Activated T-cell treated with anti-CD3 and anti-CD28 coated beads, Interleukin-2, amount 50 U/mL, for 72 hours (primary cell): ENCODE measurements around the gene APBB1. TPM values are rescaled to one million over a fixed set of nuclear protein-coding genes. Genes with fewer than 3 reads are reported as not detected.
"Not testable (repeated sequence)": the region's sequence is repeated elsewhere in the genome, so short reads cannot be mapped to it uniquely, and the experiment has no call there.

Experiments
- ATAC-seq, 2 donors: fragments of 150-1000 bp; cut with Tn5 transposase; replicated peaks in 1 of 2; 2 replicates each; pipeline ENCODE4 v1.10.0; 2021; ENCODE audit warnings: moderate library complexity in 2 of 2, mild to moderate bottlenecking in 1 of 2
- DNase-seq, 2 donors: peaks; one replicate each; pipeline ENCODE4 v3.0.0; 2021 to 2022; ENCODE audit warnings: mixed read lengths in 1 of 2
- H3K27ac Mint-ChIP-seq: one replicate; pipeline ENCODE4 v1.8.0; 2022; ENCODE audit warnings: mild to moderate bottlenecking, moderate library complexity, mixed read lengths
- H3K27me3 Mint-ChIP-seq: one replicate; pipeline ENCODE4 v1.8.0; 2022; ENCODE audit warnings: low read depth, mixed read lengths
- H3K36me3 Mint-ChIP-seq, 2 donors: one replicate each; pipeline ENCODE4 v1.8.0; 2022; ENCODE audit warnings: mixed read lengths in 2 of 2, mild to moderate bottlenecking in 1 of 2; ENCODE audit not compliant: insufficient read depth in 2 of 2
- H3K4me1 Mint-ChIP-seq: one replicate; pipeline ENCODE4 v1.8.0; 2022; ENCODE audit warnings: low read depth, mixed read lengths
- H3K4me3 Mint-ChIP-seq, 2 donors: one replicate each; pipeline ENCODE4 v1.8.0; 2022; ENCODE audit warnings: mild to moderate bottlenecking in 2 of 2, mixed read lengths in 2 of 2, moderate library complexity in 2 of 2
- H3K9me3 Mint-ChIP-seq, 2 donors: one replicate each; pipeline ENCODE4 v1.8.0; 2022; ENCODE audit warnings: mixed read lengths in 2 of 2
- total RNA-seq, 2 donors: library from RNA; stranded (reverse); gene quantifications; one replicate each; pipeline ENCODE4 v1.2.3, GENCODE V29; 2022

Gene APBB1
- total RNA-seq, 2 donors from 2014 or later: 42.0 to 63.8 TPM

- H3K27ac Mint-ChIP-seq: no peak overlapping the region
- peaks cover 50% of the 10 kb centered on the region for H3K4me1 Mint-ChIP-seq
- H3K9me3 Mint-ChIP-seq: no peaks in the 10 kb centered on the region
- DNase-seq (no peak), ATAC-seq (no peak)
- H3K27me3 Mint-ChIP-seq: no peaks in the 10 kb centered on the region
- peaks cover 2 to 14% of the 10 kb centered on the region in 2 donors for H3K36me3 Mint-ChIP-seq
- no peak overlapping the region for H3K4me3 Mint-ChIP-seq
Observed at GRCh38 chr11:6395470-6396060, 23.3 kb downstream of the APBB1 start.

- Mint-ChIP-seq H3K4me3 (no peak overlapping the region), H3K27me3 (no peaks in the 10 kb centered on the region), H3K9me3 (no peaks in the 10 kb centered on the region), H3K27ac (no peak overlapping the region), H3K36me3 (peaks cover 2 to 10% of the 10 kb centered on the region in 2 donors), H3K4me1 (peaks cover 60% of the 10 kb centered on the region)
- no peak for ATAC-seq
- DNase-seq: no peak
Observed at GRCh38 chr11:6393989-6394670, 24.8 kb downstream of the APBB1 start.

- H3K27me3 Mint-ChIP-seq, DNase-seq, ATAC-seq, H3K36me3 Mint-ChIP-seq, H3K27ac Mint-ChIP-seq, H3K9me3 Mint-ChIP-seq: not testable (repeated sequence)
- H3K4me3 Mint-ChIP-seq: peak overlapping the region; percentile 49 to 96
- peaks cover 68% of the 10 kb centered on the region for H3K4me1 Mint-ChIP-seq
Observed at GRCh38 chr11:6392251-6392650, 26.6 kb downstream of the APBB1 start.

- Mint-ChIP-seq H3K4me3 (peak overlapping the region; percentile 90 to 96), H3K27me3 (no peaks in the 10 kb centered on the region), H3K4me1 (peaks cover 62% of the 10 kb centered on the region), H3K9me3 (no peaks in the 10 kb centered on the region), H3K27ac (no peak overlapping the region), H3K36me3 (peaks cover 2 to 6% of the 10 kb centered on the region in 2 donors)
- no peak for DNase-seq
- no peak for ATAC-seq
Observed at GRCh38 chr11:6391537-6392134, 27.3 kb downstream of the APBB1 start.

- DNase-seq (no peak), ATAC-seq (no peak)
- Mint-ChIP-seq H3K4me3 (peak overlapping the region; percentile 90 to 96), H3K27me3 (no peaks in the 10 kb centered on the region), H3K36me3 (peaks cover 2 to 6% of the 10 kb centered on the region in 2 donors), H3K4me1 (peaks cover 55% of the 10 kb centered on the region), H3K9me3 (no peaks in the 10 kb centered on the region), H3K27ac (no peak overlapping the region)
Observed at GRCh38 chr11:6390718-6391469, 28.0 kb downstream of the APBB1 start.

- Mint-ChIP-seq H3K27me3 (no peaks in the 10 kb centered on the region), H3K9me3 (no peaks in the 10 kb centered on the region), H3K4me3 (peak within 1 kb of the TSS; percentile 90 to 96), H3K27ac (peak within 1 kb of the TSS; percentile 86), H3K4me1 (peaks cover 61% of the 10 kb centered on the region), H3K36me3 (peaks cover 2 to 6% of the 10 kb centered on the region in 2 donors)
- DNase-seq (peak; percentile 94), ATAC-seq (peak; percentile 89 to 90)
Observed at GRCh38 chr11:6389905-6390717, 28.8 kb downstream of the APBB1 start, which contains the start of gene SMPD1. TSS of gene SMPD1 (plus strand) at chr11:6390474. CDS start at chr11:6390599, 125 bp downstream.

- no peak for DNase-seq
- no peak for ATAC-seq
- Mint-ChIP-seq H3K27me3 (no peaks in the 10 kb centered on the region), H3K27ac (peak overlapping the region; percentile 75), H3K4me1 (peaks cover 57% of the 10 kb centered on the region), H3K9me3 (no peaks in the 10 kb centered on the region), H3K36me3 (peaks cover 2 to 6% of the 10 kb centered on the region in 2 donors), H3K4me3 (peak overlapping the region; percentile 90 to 96)
Observed at GRCh38 chr11:6388748-6389147, 30.1 kb downstream of the APBB1 start.

GRCh38 chr11:6387811-6388599, 30.9 kb downstream of the APBB1 start:
- no peaks in the 10 kb centered on the region for H3K9me3 Mint-ChIP-seq
- DNase-seq (no peak), ATAC-seq (no peak)
- peak overlapping the region; percentile 14 for H3K27ac Mint-ChIP-seq
- no peaks in the 10 kb centered on the region for H3K27me3 Mint-ChIP-seq
- H3K4me3 Mint-ChIP-seq: peak overlapping the region in 1 of 2 donors; percentile 17
- peaks cover 2 to 4% of the 10 kb centered on the region in 2 donors for H3K36me3 Mint-ChIP-seq
- peaks cover 50% of the 10 kb centered on the region for H3K4me1 Mint-ChIP-seq

GRCh38 chr11:6385046-6385777, 33.7 kb downstream of the APBB1 start:
- Mint-ChIP-seq H3K9me3 (no peaks in the 10 kb centered on the region), H3K4me3 (no peak overlapping the region), H3K27ac (no peak overlapping the region), H3K4me1 (peaks cover 30% of the 10 kb centered on the region), H3K27me3 (no peaks in the 10 kb centered on the region), H3K36me3 (no peaks in the 10 kb centered on the region)
- no peak for DNase-seq
- no peak for ATAC-seq

GRCh38 chr11:6378640-6378989, 40.3 kb downstream of the APBB1 start:
- no peaks in the 10 kb centered on the region for H3K27me3 Mint-ChIP-seq
- H3K9me3 Mint-ChIP-seq: no peaks in the 10 kb centered on the region
- ATAC-seq: no peak
- peaks cover 19% of the 10 kb centered on the region for H3K4me1 Mint-ChIP-seq
- DNase-seq: no peak
- no peaks in the 10 kb centered on the region for H3K36me3 Mint-ChIP-seq
- H3K27ac Mint-ChIP-seq: no peak overlapping the region
- peak overlapping the region in 1 of 2 donors; percentile 31 for H3K4me3 Mint-ChIP-seq

- Mint-ChIP-seq H3K4me3 (peak overlapping the region in 1 of 2 donors; percentile 31), H3K36me3 (no peaks in the 10 kb centered on the region), H3K27me3 (no peaks in the 10 kb centered on the region), H3K27ac (no peak overlapping the region), H3K9me3 (no peaks in the 10 kb centered on the region), H3K4me1 (peaks cover 19% of the 10 kb centered on the region)
- DNase-seq: no peak
- ATAC-seq: peak; percentile 56 to 67
Observed at GRCh38 chr11:6377902-6378639, 40.8 kb downstream of the APBB1 start.
